SJCRH30 (cell line): Measurements from ENCODE around the gene YEATS2. TPM values are rescaled to one million over a fixed set of nuclear protein-coding genes. Genes with fewer than 3 reads are reported as not detected.

ENCODE experiments used
- DNase-seq, 2 experiments: peaks; one replicate each; pipeline ENCODE4 v3.0.0-alpha.2; 2015 to 2020
- H3K27ac ChIP-seq: fragments of 250-450 bp; sonication (Bioruptor Pico); 2 replicates; pipeline ENCODE4 v1.5.1; 2020; ENCODE audit warnings: mild to moderate bottlenecking, moderate library complexity
- H3K27me3 ChIP-seq: fragments of 250-450 bp; sonication (Bioruptor Pico); 2 replicates; pipeline ENCODE4 v1.5.1; 2020; ENCODE audit warnings: mild to moderate bottlenecking, moderate library complexity
- H3K36me3 ChIP-seq: fragments of 250-450 bp; sonication (Bioruptor Pico); 2 replicates; pipeline ENCODE4 v1.5.1; 2020; ENCODE audit warnings: mild to moderate bottlenecking, moderate library complexity
- H3K4me1 ChIP-seq: fragments of 250-450 bp; sonication (Bioruptor Pico); 2 replicates; pipeline ENCODE4 v1.5.1; 2020; ENCODE audit warnings: mild to moderate bottlenecking, moderate library complexity
- H3K4me3 ChIP-seq: fragments of 250-450 bp; sonication (Bioruptor Pico); 2 replicates; pipeline ENCODE4 v1.5.1; 2020; ENCODE audit warnings: mild to moderate bottlenecking, moderate library complexity
- H3K9me3 ChIP-seq: fragments of 250-450 bp; sonication (Bioruptor Pico); replicated peaks from 2 replicates; pipeline ENCODE4 v1.5.1; 2020; ENCODE audit warnings: mild to moderate bottlenecking, moderate library complexity
- total RNA-seq: library from RNA; depleted of rRNA; stranded (reverse); fragments of >200 nt; shearing (Covaris generic); gene quantifications from 2 replicates; pipeline ENCODE4 v1.2.3, GENCODE V29; 2014

The YEATS2 gene
- total RNA-seq, 1 experiment from 2014 or later = 38.1 TPM

DNA sequence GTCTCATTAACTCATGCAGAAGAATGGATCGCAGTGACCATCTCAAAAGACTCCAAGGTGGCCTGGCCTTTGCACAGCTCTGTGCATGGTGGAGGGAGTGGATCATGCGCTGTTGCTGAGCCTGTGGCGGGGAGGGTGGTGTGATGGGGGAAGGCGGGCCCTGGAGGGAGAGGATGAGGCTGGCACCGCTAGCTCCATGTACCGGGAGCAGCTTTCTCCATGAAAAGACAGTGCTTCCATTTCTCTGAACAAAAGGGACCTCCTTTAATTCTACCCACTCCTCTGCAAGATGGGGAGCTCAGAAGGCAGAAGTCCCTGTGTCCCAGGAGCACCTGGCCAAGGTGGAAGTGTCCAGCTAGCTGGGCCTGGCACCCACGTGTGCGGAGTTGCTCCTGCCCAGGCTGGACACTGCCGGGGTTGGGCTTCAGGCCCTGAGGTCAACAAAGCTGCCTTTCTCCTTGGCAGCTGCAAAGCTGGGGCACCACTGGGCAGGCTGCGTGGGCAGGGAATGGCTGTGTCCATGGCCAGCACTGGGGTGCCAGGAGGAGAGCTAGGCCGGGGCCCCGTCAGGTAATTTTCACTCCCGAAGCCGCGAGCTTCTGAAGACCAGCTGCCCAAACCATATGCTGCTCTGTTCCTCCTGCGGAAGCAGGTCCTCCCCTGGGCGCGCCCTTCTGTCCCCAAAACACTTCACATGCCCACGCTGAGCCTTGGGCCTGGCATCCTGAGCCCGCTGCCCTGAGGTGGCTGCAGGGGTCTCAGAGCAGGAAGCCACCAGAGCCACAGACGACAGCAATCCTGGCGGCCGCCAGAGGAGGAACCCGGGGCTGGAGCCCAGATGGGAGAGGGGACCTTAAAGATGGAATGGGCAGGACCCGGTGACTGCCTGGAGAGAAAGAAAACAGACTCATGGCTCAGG lies 121.4 kb downstream of the YEATS2 start:
- Histone ChIP-seq H3K27me3 (no peaks in the 10 kb centered on the region), H3K4me3 (no peak overlapping the region), H3K4me1 (no peaks in the 10 kb centered on the region), H3K9me3 (no peaks in the 10 kb centered on the region), H3K27ac (no peak overlapping the region), H3K36me3 (0 out of 2 replicates have a peak, but pooled peaks cover 7% of the 10 kb centered on the region)
- DNase-seq = no peak

DNA sequence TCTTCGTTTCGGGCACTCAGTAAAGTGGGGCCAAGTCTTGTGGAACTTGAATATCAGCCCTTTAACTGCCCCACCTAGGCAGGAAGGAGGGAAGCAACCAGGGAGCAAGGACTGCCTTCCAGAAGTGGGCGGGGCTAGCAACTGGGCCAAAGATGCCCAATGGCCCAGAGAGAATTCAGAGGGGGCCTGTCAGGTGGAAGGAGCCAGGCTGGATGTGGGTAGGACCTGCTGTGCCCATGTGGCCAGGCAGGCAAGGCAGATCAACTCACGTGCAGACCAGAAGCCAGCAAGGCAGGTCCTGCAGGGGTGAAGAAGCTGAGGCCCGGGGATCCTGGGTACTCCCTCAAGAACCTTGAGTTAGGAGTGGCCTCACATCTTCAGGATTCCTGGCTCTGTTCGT lies 122.2 kb downstream of the YEATS2 start:
- no peak for DNase-seq
- Histone ChIP-seq H3K9me3 (no peaks in the 10 kb centered on the region), H3K4me1 (no peaks in the 10 kb centered on the region), H3K4me3 (no peak overlapping the region), H3K27ac (no peak overlapping the region), H3K36me3 (0 out of 2 replicates have a peak, but pooled peaks cover 3% of the 10 kb centered on the region), H3K27me3 (no peaks in the 10 kb centered on the region)

DNA sequence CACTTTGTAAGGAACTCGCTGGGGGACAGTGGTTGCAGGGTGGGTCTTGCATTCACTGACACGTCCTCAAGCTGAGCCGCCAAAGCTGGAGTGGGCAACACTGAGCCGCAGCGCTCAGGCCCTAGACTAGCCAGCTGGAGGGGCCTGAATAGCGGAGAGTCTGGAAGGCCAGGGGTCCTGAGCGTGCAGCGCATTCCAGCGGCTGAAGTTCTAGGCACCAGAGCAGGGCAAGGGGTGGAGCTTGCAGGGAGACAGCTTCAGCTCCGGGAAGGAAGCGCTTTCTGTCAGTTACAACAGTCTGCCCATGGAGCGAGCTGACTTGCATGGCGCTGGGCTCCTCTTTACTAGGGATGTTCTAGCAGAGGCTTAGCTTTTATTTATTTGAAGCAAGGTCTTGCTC lies 125.0 kb downstream of the YEATS2 start:
- Histone ChIP-seq H3K4me3 (no peak overlapping the region), H3K4me1 (peaks cover 8% of the 10 kb centered on the region), H3K36me3 (no peaks in the 10 kb centered on the region), H3K27ac (no peak overlapping the region), H3K27me3 (no peaks in the 10 kb centered on the region), H3K9me3 (no peaks in the 10 kb centered on the region)
- no peak for DNase-seq

DNA sequence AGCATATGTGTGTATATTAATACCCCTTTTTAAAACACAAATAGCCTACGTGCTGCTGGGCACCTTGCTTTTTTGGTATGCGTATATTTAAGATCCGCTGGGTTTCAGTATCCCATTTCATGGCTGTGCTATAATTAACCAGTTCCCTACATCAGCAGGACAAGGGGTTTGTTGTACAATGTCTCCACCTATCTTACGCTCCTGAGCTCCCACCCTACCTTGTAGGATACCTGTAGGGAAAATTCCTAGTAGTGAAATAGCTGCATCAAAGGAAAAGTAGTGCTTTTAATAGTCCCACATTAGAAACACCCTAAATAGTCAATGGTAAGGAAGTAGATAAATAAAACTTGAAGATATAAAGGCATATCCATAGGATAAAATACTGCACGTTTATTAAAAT lies 126.4 kb downstream of the YEATS2 start:
- no peaks in the 10 kb centered on the region for H3K9me3 ChIP-seq
- peak in 1 of 2 experiments; percentile 29 for DNase-seq
- no peaks in the 10 kb centered on the region for H3K36me3 ChIP-seq
- peaks cover 8% of the 10 kb centered on the region for H3K4me1 ChIP-seq
- no peak overlapping the region for H3K27ac ChIP-seq
- H3K4me3 ChIP-seq = peak overlapping the region; percentile 74
- no peaks in the 10 kb centered on the region for H3K27me3 ChIP-seq

DNA sequence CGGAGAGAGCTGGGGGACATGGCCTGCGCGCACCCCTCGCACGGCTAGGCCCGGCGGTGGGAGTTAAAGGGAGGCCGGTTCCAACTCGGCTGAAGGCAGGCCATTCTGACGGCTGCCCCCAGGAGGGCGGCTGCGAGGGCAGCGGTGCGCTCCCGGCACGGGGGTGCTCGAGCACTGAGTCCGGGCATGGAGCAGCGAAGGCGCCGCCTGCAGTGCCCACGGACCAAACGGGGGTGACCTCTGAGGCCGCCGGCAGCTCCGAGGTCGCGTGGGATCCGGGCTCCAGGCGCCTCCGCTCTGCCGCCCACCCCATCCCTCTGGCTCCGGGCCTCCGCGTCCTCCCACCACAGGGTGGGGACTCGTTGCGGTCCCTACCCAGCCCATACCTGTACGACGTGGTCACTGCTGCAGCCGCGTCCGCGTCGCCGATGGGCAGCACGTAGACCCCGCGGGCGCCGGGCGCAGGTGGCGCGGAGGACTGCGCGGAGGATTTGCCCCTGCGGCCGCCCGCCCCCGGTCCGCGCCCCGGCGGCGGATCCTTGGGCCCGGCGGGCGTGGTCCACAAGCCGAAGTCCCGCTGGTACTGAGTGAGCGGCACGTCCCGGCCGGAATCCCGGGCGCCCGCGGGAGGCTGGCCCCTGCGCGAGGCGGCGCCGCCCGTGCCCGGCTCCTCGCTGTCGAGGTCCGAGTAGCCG lies 127.3 kb downstream of the YEATS2 start:
- no peak overlapping the region for H3K27ac ChIP-seq
- H3K4me3 ChIP-seq = peak overlapping the region; percentile 74
- peak; percentile 27 to 44 for DNase-seq

DNA sequence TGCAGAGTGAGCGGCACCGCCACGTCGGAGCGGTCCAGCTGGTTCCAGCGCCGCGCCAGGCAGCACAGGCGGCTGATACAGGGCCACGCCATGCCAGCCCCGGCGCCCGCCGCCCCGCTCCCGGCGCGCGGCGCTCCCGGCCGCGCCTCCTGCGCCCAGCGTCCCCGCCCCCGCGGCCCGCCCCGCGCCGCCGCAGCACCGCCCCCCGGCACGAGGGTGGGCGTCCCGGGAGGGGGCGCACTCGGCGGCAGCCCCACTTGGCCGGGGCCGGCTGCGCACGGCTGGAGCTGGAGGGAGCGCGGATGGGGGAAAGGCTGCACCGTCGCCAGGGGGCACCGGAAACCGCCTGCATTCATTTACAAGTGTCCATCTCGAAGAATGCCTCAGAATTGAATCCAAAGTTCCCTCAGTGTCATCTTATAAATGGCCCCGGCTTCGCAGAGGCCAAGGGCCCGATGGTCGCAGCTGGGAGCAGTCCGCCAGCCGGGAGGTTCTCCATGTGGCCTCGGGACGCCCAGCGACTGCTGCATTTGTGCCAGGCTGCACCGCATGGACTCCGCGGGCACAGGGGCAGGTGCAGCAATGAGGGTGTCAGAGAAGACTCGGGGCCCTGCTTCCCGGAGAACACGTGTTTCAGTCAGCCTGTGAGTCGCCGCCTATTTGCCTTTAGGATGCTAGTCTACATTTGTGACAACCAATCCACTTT lies 128.0 kb downstream of the YEATS2 start, which contains the start of gene MAP6D1:
Gene MAP6D1, minus strand, starts transcription at position 122 of the 706 bp plus-strand sequence. Its CDS starts 30 bp downstream, at position 92.
- Histone ChIP-seq H3K4me1 (peaks cover 8% of the 10 kb centered on the region), H3K9me3 (no peaks in the 10 kb centered on the region), H3K27ac (peak within 1 kb of the TSS; percentile 17; the same call in 1 of the 2 replicates), H3K27me3 (no peaks in the 10 kb centered on the region), H3K4me3 (peak within 1 kb of the TSS; percentile 74), H3K36me3 (no peaks in the 10 kb centered on the region)
- peak; percentile 73 to 76 for DNase-seq

More for the DNA sequence above, 127.3 kb downstream of the YEATS2 start:
- Histone ChIP-seq H3K36me3 (no peaks in the 10 kb centered on the region), H3K27me3 (no peaks in the 10 kb centered on the region), H3K4me1 (peaks cover 8% of the 10 kb centered on the region), H3K9me3 (no peaks in the 10 kb centered on the region)

DNA sequence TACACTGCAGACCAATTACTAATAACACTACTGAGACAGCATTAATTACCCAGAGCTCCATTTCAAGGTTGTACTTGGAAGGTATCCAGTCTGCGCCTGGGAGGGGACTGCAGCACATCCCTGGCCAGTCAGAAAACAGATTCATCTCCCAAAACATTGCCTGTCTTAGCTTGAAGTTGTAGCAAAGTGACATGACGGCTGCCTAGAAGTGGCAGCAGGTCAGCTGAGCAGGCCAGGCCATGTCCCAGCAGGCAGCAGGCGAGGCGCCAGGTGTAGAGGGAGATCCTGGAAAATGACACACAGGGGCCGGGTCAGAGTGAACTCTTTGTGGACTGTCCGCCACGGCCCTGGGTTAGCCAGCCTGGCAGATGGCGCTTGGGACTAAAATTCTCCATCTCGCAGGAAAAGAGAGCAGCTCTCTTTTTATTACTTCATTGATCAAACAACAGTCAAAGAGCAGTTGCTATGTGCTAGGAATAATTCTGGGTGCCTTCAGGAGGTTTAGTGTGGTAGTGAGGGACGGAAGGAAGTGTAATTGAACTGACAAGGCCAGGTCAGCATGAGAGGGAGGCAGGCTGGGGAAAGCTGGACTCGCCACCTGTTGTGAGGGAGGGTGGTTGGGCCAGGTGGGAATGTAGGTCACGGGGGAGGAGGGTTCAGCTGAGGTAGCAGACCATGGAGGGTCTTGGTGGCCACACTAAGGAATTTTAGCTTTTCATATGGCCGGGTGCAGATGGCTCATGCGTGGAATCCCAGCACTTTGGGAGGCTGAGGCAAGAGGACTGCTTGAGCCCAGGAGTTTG lies 129.1 kb downstream of the YEATS2 start:
- Histone ChIP-seq H3K4me1 (peaks cover 8% of the 10 kb centered on the region), H3K4me3 (no peak overlapping the region), H3K9me3 (no peaks in the 10 kb centered on the region), H3K27me3 (no peaks in the 10 kb centered on the region), H3K36me3 (no peaks in the 10 kb centered on the region; the same call in 1 of the 2 replicates), H3K27ac (no peak overlapping the region)
- DNase-seq = no peak

DNA sequence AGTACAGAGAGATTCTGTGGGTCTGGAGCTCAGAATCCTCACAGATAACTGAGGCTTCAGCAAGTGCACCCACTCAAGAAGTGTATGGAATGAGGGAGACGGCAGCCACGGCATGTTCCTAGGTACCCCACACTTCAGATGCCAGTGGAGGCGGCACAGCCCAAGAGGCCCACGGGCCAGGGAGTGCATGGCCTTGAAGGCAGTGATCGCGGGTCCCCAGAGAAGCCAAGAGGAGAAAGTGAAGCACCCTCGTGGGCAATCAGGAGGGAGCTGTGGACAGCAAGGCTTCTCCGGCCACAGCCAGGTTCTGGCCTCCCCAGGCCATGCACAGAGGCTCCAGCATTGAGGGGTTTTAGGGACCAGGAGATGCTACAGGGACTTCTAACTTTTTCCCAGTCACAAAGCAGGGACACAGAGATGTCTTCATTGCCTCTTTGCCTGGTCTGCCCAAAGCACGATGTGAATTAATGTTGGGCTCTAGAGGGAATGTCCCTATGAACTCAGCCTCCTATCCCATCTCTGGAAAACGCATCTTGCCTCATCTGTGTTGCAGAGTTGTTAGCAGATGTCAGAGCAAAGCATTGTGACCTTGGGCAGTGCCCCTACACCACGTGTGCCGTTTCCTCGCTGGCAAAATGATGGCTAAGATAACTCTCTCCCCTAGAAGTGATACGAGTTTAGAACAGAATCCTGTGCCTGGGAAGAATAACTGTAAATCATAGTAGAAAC lies 130.4 kb downstream of the YEATS2 start:
- no peak overlapping the region for H3K27ac ChIP-seq
- H3K4me3 ChIP-seq = no peak overlapping the region
- H3K36me3 ChIP-seq = peaks cover 4% of the 10 kb centered on the region
- DNase-seq = no peak
- H3K9me3 ChIP-seq = no peaks in the 10 kb centered on the region
- H3K27me3 ChIP-seq = no peaks in the 10 kb centered on the region
- H3K4me1 ChIP-seq = peaks cover 8% of the 10 kb centered on the region

DNA sequence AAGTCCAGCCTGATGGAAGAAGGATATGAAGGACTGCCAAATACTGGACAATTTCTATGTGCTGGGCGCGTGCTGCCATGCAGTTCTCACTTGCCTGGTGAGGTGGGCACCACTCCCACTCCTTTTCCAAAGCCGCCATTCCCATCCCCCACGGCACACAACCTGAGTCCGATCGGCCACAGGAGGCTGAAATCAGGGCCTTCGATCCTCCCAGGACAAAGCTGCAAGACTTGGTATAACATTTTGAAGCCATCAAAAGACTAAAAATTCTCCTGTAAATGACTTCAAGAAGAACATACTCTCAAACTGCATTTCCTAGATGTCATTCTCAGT lies 130.9 kb downstream of the YEATS2 start:
- no peak overlapping the region for H3K4me3 ChIP-seq
- no peak for DNase-seq
- peaks cover 4% of the 10 kb centered on the region for H3K36me3 ChIP-seq
- peaks cover 8% of the 10 kb centered on the region for H3K4me1 ChIP-seq
- no peak overlapping the region for H3K27ac ChIP-seq
- no peaks in the 10 kb centered on the region for H3K9me3 ChIP-seq
- no peaks in the 10 kb centered on the region for H3K27me3 ChIP-seq

DNA sequence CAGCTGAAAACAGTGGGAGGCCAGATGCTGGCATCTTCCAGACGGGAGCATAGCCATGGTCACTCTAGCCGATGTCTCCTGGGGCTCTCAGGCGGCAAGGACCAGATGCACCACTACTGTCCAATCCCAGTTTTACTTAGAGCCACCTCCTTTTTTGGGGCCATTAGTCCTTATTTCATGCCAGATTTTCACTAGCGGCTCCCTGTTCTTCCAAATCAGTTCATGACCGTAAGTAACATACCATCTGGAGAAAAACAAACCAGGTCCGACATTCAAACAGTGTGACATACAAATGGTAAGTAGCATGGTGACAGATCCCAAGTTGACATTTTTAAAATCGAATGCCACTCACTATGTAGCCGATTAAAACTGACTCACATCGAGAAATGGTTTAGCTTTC lies 131.9 kb downstream of the YEATS2 start:
- DNase-seq = no peak
- no peaks in the 10 kb centered on the region for H3K27me3 ChIP-seq

DNA sequence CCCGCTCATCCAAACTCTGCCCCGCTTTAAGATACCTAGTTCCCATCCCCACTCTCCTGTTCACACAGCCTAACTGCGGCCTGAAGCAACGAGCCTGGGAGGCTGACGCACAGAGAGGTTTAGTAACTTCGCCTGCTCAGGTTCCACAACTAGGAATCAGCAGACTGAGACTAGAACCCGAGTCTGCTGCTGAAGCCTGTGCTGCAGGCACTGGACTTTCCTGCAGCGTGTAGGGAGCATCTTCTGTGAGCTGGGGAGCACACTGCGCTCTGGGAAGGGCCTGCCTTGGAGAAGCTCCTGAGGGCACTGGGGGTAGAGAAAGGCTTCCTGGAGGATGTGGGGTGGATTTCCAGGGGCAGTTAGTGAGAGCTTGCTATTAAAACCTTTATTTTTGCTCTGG lies 132.6 kb downstream of the YEATS2 start:
- Histone ChIP-seq H3K36me3 (peaks cover 12% of the 10 kb centered on the region), H3K4me3 (no peak overlapping the region), H3K4me1 (peaks cover 8% of the 10 kb centered on the region), H3K9me3 (no peaks in the 10 kb centered on the region), H3K27me3 (no peaks in the 10 kb centered on the region), H3K27ac (no peak overlapping the region)
- DNase-seq = no peak

More for the DNA sequence above, 131.9 kb downstream of the YEATS2 start:
- Histone ChIP-seq H3K36me3 (peaks cover 11% of the 10 kb centered on the region), H3K4me3 (no peak overlapping the region), H3K4me1 (peaks cover 8% of the 10 kb centered on the region), H3K9me3 (no peaks in the 10 kb centered on the region), H3K27ac (no peak overlapping the region)

DNA sequence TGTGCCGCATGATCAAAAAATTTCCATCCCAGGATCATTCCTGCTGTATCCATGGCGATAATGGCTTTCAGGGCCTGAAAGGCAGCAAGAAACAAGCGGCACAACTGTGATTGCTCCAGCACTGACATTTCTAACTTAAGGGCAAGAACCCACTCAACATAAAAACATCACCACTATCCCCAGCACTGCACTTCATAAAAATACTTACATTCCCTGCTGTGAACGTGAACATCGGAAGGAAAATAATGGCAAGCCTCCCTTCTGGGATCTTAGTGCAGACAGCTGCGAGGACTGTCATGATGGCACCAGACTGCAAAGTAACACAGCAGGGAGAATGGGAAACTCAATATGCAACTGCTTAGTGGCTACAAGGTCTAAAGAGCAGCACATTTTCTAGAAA lies 135.9 kb downstream of the YEATS2 start:
- H3K4me1 ChIP-seq = no peaks in the 10 kb centered on the region
- H3K4me3 ChIP-seq = no peak overlapping the region
- H3K27me3 ChIP-seq = no peaks in the 10 kb centered on the region
- H3K9me3 ChIP-seq = no peaks in the 10 kb centered on the region
- no peak for DNase-seq
- no peak overlapping the region for H3K27ac ChIP-seq
- H3K36me3 ChIP-seq = peaks cover 20% of the 10 kb centered on the region

DNA sequence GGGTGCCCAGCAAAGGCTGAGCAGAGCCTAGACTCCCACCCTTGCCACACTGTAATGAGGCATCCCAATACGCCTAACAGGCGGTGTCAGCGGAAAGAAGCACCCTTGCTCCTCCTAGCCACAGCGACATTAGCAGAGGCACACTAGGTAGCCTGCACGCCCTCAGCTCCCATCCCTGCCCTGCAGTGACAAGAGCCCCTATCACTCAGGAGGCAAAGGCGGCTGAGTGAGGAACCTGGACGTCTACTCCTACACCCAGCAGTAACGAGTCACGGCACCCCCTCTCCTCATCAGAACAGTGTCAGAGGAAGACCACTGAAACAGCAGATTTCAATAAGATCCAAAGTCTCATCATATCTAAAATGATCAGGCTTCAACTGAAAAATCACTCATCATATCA lies 139.8 kb downstream of the YEATS2 start:
- H3K36me3 ChIP-seq = peaks cover 36% of the 10 kb centered on the region
- no peak overlapping the region for H3K4me3 ChIP-seq
- no peaks in the 10 kb centered on the region for H3K27me3 ChIP-seq
- DNase-seq = no peak
- no peaks in the 10 kb centered on the region for H3K4me1 ChIP-seq
- no peak overlapping the region for H3K27ac ChIP-seq
- H3K9me3 ChIP-seq = no peaks in the 10 kb centered on the region

DNA sequence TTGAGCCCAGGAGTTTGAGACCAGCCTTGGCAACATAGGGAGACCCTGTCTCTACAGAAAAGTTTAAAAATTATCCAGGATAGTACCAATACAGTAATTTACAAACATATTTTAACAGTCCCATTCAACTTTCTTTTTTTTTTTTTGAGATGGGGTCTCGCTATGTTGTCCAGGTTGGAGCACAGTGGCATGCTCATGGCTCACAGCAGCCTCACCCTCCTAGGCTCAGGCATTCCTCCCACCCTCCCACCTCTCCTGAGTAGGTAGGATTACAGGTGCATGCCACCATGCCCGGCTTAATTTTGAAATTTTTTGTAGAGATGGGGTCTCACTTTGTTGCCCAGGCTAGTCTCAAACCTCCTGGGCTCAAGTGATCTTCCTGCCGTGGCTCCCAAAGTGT lies 140.3 kb downstream of the YEATS2 start:
- no peak for DNase-seq
- H3K27ac ChIP-seq = no peak overlapping the region
- H3K4me3 ChIP-seq = no peak overlapping the region
- H3K4me1 ChIP-seq = no peaks in the 10 kb centered on the region
- H3K9me3 ChIP-seq = no peaks in the 10 kb centered on the region
- peaks cover 34% of the 10 kb centered on the region for H3K36me3 ChIP-seq
- H3K27me3 ChIP-seq = no peaks in the 10 kb centered on the region
